PC-3 (cell line): ENCODE measurements around the gene AGAP1. TPM values are rescaled to one million over a fixed set of nuclear protein-coding genes. Genes with fewer than 3 reads are reported as not detected.

ENCODE experiments used
- ATAC-seq: fragments of 200-7000 bp; cut with Tn5 transposase; 2 replicates; pipeline ENCODE4 v1.9.1; 2020; ENCODE audit warnings: mild to moderate bottlenecking, moderate library complexity
- BruUV-seq: library from RNA; stranded (reverse); fragments of 400-500 nt; replicated peaks from 2 replicates; lab custom pipeline; 2021; lab: Mats Ljungman, UMichigan
- CTCF ChIA-PET: fragments of 300-600 bp; sonication (Branson Sonifier 250); formaldehyde crosslinking; loops from one replicate; lab custom pipeline; 2022; ENCODE audit warnings: antibody characterized with exemption; lab: Charles Lee
- POLR2A ChIA-PET: fragments of 300-600 bp; sonication (Branson Sonifier 250); formaldehyde crosslinking; loops from one replicate; lab custom pipeline; 2022; ENCODE audit warnings: antibody characterized with exemption; ENCODE audit not compliant: unreplicated experiment; lab: Charles Lee
- DNase-seq: peaks from one replicate; pipeline ENCODE4 v3.0.0-alpha.2; 2015
- H2AFZ ChIP-seq: fragments of 300-600 bp; sonication (generic); 2 replicates; pipeline ENCODE4 v1.6.0; 2016; ENCODE audit warnings: antibody characterized with exemption, low read length
- H3F3A ChIP-seq: fragments of 300-600 bp; sonication (generic); one replicate; pipeline ENCODE4 v1.6.0; 2017; ENCODE audit warnings: antibody characterized with exemption, low read length, control low read depth, mild to moderate bottlenecking; ENCODE audit not compliant: unreplicated experiment
- H3K27ac ChIP-seq: fragments of 300-600 bp; sonication (generic); 2 replicates; pipeline ENCODE4 v1.5.1; 2016; ENCODE audit warnings: mild to moderate bottlenecking, low read length
- H3K27me3 ChIP-seq: fragments of 300-600 bp; sonication (generic); 2 replicates; pipeline ENCODE4 v1.6.1; 2016; ENCODE audit warnings: low read length, mixed read lengths
- H3K36me3 ChIP-seq: fragments of 300-600 bp; sonication (generic); 2 replicates; pipeline ENCODE4 v1.6.1; 2016; ENCODE audit warnings: low read depth, mixed run types, low read length, mixed read lengths
- H3K4me1 ChIP-seq: fragments of 300-600 bp; sonication (generic); 2 replicates; pipeline ENCODE4 v1.5.1; 2016; ENCODE audit warnings: low read length; ENCODE audit not compliant: insufficient read depth
- H3K4me2 ChIP-seq: fragments of 300-600 bp; sonication (generic); 2 replicates; pipeline ENCODE4 v1.6.0; 2016; ENCODE audit warnings: low read length
- H3K4me3 ChIP-seq: fragments of 300-600 bp; sonication (generic); 2 replicates; pipeline ENCODE4 v1.5.1; 2016; ENCODE audit warnings: mild to moderate bottlenecking, low read length, mixed read lengths
- H3K79me2 ChIP-seq: fragments of 300-600 bp; sonication (generic); 2 replicates; pipeline ENCODE4 v1.6.1; 2017; ENCODE audit warnings: low read length, mixed read lengths
- H3K9ac ChIP-seq: fragments of 300-600 bp; sonication (generic); 2 replicates; pipeline ENCODE4 v1.6.0; 2016; ENCODE audit warnings: mild to moderate bottlenecking, low read length
- H3K9me2 ChIP-seq: fragments of 300-600 bp; sonication (generic); replicated peaks from 2 replicates; pipeline ENCODE4 v1.6.1; 2016; ENCODE audit warnings: mixed run types, low read length, mixed read lengths
- H3K9me3 ChIP-seq: fragments of 300-600 bp; sonication (generic); 2 replicates; pipeline ENCODE4 v1.6.1; 2016; ENCODE audit warnings: low read length, mixed read lengths
- H4K20me1 ChIP-seq: fragments of 300-600 bp; sonication (generic); 2 replicates; pipeline ENCODE4 v1.6.1; 2016; ENCODE audit warnings: low read length, mixed read lengths
- EZH2 ChIP-seq: fragments of 300-600 bp; sonication (generic); IDR thresholded peaks from one replicate; pipeline ENCODE4 v1.6.1; 2017; ENCODE audit warnings: antibody characterized with exemption, mild to moderate bottlenecking, low read length; ENCODE audit not compliant: unreplicated experiment
- EZH2phosphoT487 ChIP-seq: fragments of 300-600 bp; sonication (generic); IDR thresholded peaks from 2 replicates; pipeline ENCODE4 v1.6.1; 2018; ENCODE audit warnings: mild to moderate bottlenecking, antibody characterized with exemption, low read length, borderline replicate concordance
- intact Hi-C: fragments of 100-400 bp; cut with micrococcal nuclease; formaldehyde crosslinking; loops from 2 replicates; pipeline ENCODE4 v1.9.0; 2023
- total RNA-seq: library from RNA; depleted of rRNA; stranded (reverse); fragments of >200 nt; gene quantifications from 2 replicates; pipeline ENCODE4 v1.2.3, GENCODE V29; 2014
- TF ChIP-seq, protein P1 (sequence below): fragments of 300-600 bp; sonication (generic); conservative IDR thresholded peaks from 2 replicates; pipeline ENCODE4 v1.5.1; 2017; ENCODE audit warnings: antibody characterized with exemption, low read depth, mild to moderate bottlenecking, low read length

AGAP1 gene
- total RNA-seq, 1 experiment from 2014 or later = 31.0 TPM

DNA sequence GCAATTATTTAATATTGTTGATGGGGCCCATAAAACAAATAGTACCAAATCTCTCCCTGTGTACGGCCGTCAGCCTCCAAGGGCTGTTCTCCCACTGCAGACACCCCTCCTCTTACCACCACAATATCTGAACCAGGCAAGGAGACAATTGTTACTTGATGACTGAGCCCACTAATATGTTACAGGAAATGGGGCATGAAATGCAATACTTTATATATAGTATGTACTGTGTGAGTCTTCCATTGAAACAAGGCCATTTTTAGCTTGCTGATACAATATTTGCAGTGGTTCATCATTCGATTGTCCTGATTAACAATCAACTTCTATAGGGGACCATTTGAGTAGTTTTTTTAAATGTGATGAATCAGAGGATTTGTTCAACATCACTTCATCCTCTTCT lies 367.0 kb downstream of the AGAP1 start:
- ATAC-seq = peak; percentile 63
- Histone ChIP-seq H3F3A (no peaks in the 10 kb centered on the region), H3K36me3 (no peaks in the 10 kb centered on the region), H3K27me3 (no peaks in the 10 kb centered on the region), H3K4me2 (no peak overlapping the region), H3K9me3 (no peaks in the 10 kb centered on the region), H3K9me2 (no peaks in the 10 kb centered on the region), H3K27ac (no peak overlapping the region), H4K20me1 (no peaks in the 10 kb centered on the region), H3K79me2 (no peaks in the 10 kb centered on the region), H2AFZ (no peak overlapping the region), H3K4me3 (no peak overlapping the region), H3K9ac (no peak overlapping the region), H3K4me1 (no peaks in the 10 kb centered on the region)
- POLR2A ChIA-PET = no interaction called here
- BruUV-seq = no TSS peak
- CTCF ChIA-PET = no interaction called here
- peak; percentile 22 for DNase-seq
- intact Hi-C loops = no loop called here
- TF ChIP-seq EZH2 = no peak
- TF ChIP-seq, protein P1, sequence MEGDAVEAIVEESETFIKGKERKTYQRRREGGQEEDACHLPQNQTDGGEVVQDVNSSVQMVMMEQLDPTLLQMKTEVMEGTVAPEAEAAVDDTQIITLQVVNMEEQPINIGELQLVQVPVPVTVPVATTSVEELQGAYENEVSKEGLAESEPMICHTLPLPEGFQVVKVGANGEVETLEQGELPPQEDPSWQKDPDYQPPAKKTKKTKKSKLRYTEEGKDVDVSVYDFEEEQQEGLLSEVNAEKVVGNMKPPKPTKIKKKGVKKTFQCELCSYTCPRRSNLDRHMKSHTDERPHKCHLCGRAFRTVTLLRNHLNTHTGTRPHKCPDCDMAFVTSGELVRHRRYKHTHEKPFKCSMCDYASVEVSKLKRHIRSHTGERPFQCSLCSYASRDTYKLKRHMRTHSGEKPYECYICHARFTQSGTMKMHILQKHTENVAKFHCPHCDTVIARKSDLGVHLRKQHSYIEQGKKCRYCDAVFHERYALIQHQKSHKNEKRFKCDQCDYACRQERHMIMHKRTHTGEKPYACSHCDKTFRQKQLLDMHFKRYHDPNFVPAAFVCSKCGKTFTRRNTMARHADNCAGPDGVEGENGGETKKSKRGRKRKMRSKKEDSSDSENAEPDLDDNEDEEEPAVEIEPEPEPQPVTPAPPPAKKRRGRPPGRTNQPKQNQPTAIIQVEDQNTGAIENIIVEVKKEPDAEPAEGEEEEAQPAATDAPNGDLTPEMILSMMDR = no peak
- TF ChIP-seq EZH2phosphoT487 = no peak

DNA sequence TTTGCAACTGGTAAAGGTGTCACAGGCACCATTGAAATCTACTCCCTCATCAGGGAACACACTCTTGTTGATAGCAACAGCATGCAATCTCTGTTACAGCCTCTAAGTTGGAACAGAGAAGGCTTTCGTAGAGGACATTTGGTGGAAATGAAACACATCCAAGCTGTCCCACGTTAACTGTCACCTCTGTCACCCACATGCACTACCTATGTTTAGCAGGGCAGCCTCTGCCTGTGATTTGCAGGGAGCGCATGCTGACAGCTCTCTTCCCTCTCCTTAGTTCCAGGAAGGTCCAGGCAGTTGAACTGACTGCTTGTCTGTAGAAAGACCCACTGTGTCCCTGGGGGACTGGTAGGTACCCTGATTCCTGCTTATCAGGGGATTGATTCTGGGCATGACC lies 367.5 kb downstream of the AGAP1 start:
- ATAC-seq = no peak
- Histone ChIP-seq H3K9me2 (no peaks in the 10 kb centered on the region), H4K20me1 (no peaks in the 10 kb centered on the region), H3K4me2 (no peak overlapping the region), H3K4me3 (no peak overlapping the region), H3F3A (no peaks in the 10 kb centered on the region), H3K36me3 (no peaks in the 10 kb centered on the region), H3K4me1 (no peaks in the 10 kb centered on the region), H2AFZ (no peak overlapping the region), H3K79me2 (no peaks in the 10 kb centered on the region), H3K27me3 (no peaks in the 10 kb centered on the region), H3K9me3 (no peaks in the 10 kb centered on the region), H3K9ac (no peak overlapping the region), H3K27ac (no peak overlapping the region)
- ChIA-PET POLR2A (no interaction called here), CTCF (no interaction called here)
- intact Hi-C loops = no loop called here
- no peak for DNase-seq
- BruUV-seq = no TSS peak
- TF ChIP-seq EZH2 (no peak), EZH2phosphoT487 (no peak)
- TF ChIP-seq, protein P1 = no peak

DNA sequence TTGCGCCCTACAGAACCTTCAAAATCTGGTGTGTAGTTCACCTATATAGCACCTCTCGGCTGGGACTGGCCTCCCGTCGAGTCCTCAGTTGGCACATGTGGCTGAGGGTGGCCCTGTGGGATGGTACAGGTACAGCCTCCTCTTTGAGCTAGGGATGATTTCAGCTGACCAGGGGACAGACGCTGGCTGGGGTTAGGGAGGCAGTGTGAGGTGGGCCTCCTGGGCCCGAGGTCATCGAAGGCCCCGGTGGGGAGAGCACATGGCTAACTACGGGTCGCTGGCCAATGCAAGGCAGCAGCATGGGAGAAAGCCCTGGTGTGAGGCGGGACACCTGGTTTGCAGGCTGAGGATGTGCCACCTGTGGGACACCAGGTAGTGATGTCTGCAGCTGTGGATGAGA lies 369.6 kb downstream of the AGAP1 start:
- H3K79me2 ChIP-seq = no peaks in the 10 kb centered on the region
- POLR2A ChIA-PET = no interaction called here
- no peaks in the 10 kb centered on the region for H3K9me2 ChIP-seq
- H3F3A ChIP-seq = no peaks in the 10 kb centered on the region
- H2AFZ ChIP-seq = no peak overlapping the region
- H3K9ac ChIP-seq = no peak overlapping the region
- H4K20me1 ChIP-seq = no peaks in the 10 kb centered on the region
- H3K4me2 ChIP-seq = no peak overlapping the region
- no peaks in the 10 kb centered on the region for H3K4me1 ChIP-seq
- no peaks in the 10 kb centered on the region for H3K27me3 ChIP-seq
- H3K9me3 ChIP-seq = no peaks in the 10 kb centered on the region
- H3K36me3 ChIP-seq = no peaks in the 10 kb centered on the region
- BruUV-seq = no TSS peak
- H3K4me3 ChIP-seq = no peak overlapping the region
- no peak for ATAC-seq
- no peak for TF ChIP-seq EZH2
- no peak for TF ChIP-seq EZH2phosphoT487
- TF ChIP-seq, protein P1 = no peak
- no peak for DNase-seq
- no peak overlapping the region for H3K27ac ChIP-seq
- CTCF ChIA-PET = no interaction called here
- intact Hi-C loops = no loop called here
